Measurements from ENCODE around the gene CRACDL.

DNA sequence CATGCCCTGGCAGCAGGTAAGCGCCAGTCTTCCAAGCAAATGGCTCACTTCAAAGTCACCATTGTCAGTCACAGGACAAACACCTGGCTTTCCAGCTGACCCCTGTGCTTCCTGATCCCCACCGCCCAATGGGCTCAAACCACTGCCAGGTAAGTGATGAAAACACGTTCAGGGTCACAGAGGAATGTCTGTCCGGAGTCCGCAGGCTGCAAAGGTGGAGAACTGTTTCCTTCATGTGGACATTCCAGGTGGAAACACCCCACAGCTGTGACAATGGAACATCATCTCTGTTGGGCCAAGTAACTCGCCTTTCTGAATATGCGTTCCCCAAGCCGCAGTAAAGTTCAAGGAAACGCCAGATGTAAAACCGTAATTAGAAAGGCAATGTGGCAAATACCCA is 86.0 kb downstream of the CRACDL start:
- TF ChIP-seq ARNTL (CRISPR knock-in tag; IDR thresholded peaks at IDR 0.05; ENCODE audit: borderline replicate concordance, low read depth) = no peak
- no peak for TF ChIP-seq PATZ1 (CRISPR knock-in tag; IDR thresholded peaks at IDR 0.05; ENCODE audit: borderline replicate concordance)
- no peak for TF ChIP-seq PPARA (CRISPR knock-in tag; IDR thresholded peaks at IDR 0.05; ENCODE audit: borderline replicate concordance)
- TF ChIP-seq ZNF70 (CRISPR knock-in tag; IDR thresholded peaks at IDR 0.05) = no peak
- TF ChIP-seq OSR1 (CRISPR knock-in tag; IDR thresholded peaks at IDR 0.05) = no peak

Data from SK-N-SH treated with all-trans-retinoic acid at 6 μM for 48 hours (cell line).